HEK293T (cell line): ENCODE measurements around the gene CGRRF1.

Source experiments
- ARNT ChIP-seq: fragments of 450-650 bp; IDR thresholded peaks from 2 replicates; pipeline ENCODE4 v1.6.1; 2017; ENCODE audit warnings: mild to moderate bottlenecking
- BHLHE40 ChIP-seq: fragments of 450-650 bp; IDR thresholded peaks from 2 replicates; pipeline ENCODE4 v1.6.1; 2016; ENCODE audit warnings: mild to moderate bottlenecking, moderate library complexity, borderline replicate concordance
- ELF4 ChIP-seq: fragments of 450-650 bp; IDR thresholded peaks from 2 replicates; pipeline ENCODE4 v1.6.1; 2017; ENCODE audit warnings: antibody characterized with exemption
- FOXA1 ChIP-seq: fragments of 450-650 bp; IDR thresholded peaks from 2 replicates; pipeline ENCODE4 v1.6.1; 2016; ENCODE audit warnings: mild to moderate bottlenecking
- FOXK2 ChIP-seq: fragments of 450-650 bp; IDR thresholded peaks from 2 replicates; pipeline ENCODE4 v1.6.1; 2016; ENCODE audit warnings: mild to moderate bottlenecking
- FOXM1 ChIP-seq: fragments of 450-650 bp; IDR thresholded peaks from 2 replicates; pipeline ENCODE4 v1.6.1; 2017; ENCODE audit warnings: mild to moderate bottlenecking, borderline replicate concordance
- HDGF ChIP-seq: fragments of 450-650 bp; IDR thresholded peaks from 2 replicates; pipeline ENCODE4 v1.6.1; 2017; ENCODE audit warnings: antibody characterized with exemption, borderline replicate concordance
- LEF1 ChIP-seq: fragments of 450-650 bp; IDR thresholded peaks from 2 replicates; pipeline ENCODE4 v1.6.1; 2017; ENCODE audit warnings: mild to moderate bottlenecking, borderline replicate concordance
- SP1 ChIP-seq: fragments of 450-650 bp; IDR thresholded peaks from 2 replicates; pipeline ENCODE4 v1.6.1; 2017
- SUZ12 ChIP-seq: fragments of 450-650 bp; IDR thresholded peaks from 2 replicates; pipeline ENCODE4 v1.6.1; 2016; ENCODE audit warnings: mild to moderate bottlenecking
- TARDBP ChIP-seq: fragments of 450-650 bp; IDR thresholded peaks from 2 replicates; pipeline ENCODE4 v1.6.1; 2016
- ZNF384 ChIP-seq: fragments of 450-650 bp; IDR thresholded peaks from 2 replicates; pipeline ENCODE4 v1.6.1; 2016
- TF ChIP-seq, protein P1 (sequence below): fragments of 450-650 bp; IDR thresholded peaks from 2 replicates; pipeline ENCODE4 v1.6.1; 2016

GRCh38 chr14:54580933-54581332 is 71.2 kb downstream of the CGRRF1 start:
- TF ChIP-seq ELF4 (no peak), SUZ12 (no peak), ARNT (no peak), SP1 (no peak), BHLHE40 (no peak), TARDBP (no peak), ZNF384 (no peak), LEF1 (no peak), HDGF (no peak), FOXA1 (no peak), FOXK2 (no peak), FOXM1 (no peak)
- TF ChIP-seq, protein P1, sequence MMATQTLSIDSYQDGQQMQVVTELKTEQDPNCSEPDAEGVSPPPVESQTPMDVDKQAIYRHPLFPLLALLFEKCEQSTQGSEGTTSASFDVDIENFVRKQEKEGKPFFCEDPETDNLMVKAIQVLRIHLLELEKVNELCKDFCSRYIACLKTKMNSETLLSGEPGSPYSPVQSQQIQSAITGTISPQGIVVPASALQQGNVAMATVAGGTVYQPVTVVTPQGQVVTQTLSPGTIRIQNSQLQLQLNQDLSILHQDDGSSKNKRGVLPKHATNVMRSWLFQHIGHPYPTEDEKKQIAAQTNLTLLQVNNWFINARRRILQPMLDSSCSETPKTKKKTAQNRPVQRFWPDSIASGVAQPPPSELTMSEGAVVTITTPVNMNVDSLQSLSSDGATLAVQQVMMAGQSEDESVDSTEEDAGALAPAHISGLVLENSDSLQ: no peak
